AG10803 (cell line): ENCODE results near the gene GOLGA8J.
"Not testable (repeated sequence)": the region's sequence is repeated elsewhere in the genome, so short reads cannot be mapped to it uniquely, and the experiment has no call there.

Experiments
- DNase-seq: peaks from one replicate; pipeline ENCODE4 v3.0.0; 2010; ENCODE audit warnings: low read depth
- H3K4me3 ChIP-seq: 2 replicates; pipeline ENCODE4 v1.5.1; 2011; ENCODE audit warnings: mild to moderate bottlenecking, low read length, control low read depth

The GOLGA8J gene

GRCh38 chr15:30103941-30104507 is 21.3 kb downstream of the GOLGA8J start:
- not testable (repeated sequence) for DNase-seq, H3K4me3 ChIP-seq

GRCh38 chr15:30110591-30110990 is 27.8 kb downstream of the GOLGA8J start:
- DNase-seq, H3K4me3 ChIP-seq: not testable (repeated sequence)

- not testable (repeated sequence) for H3K4me3 ChIP-seq
- peak; percentile 0 for DNase-seq
Observed at GRCh38 chr15:30130066-30130465, 47.3 kb downstream of the GOLGA8J start.

DNA sequence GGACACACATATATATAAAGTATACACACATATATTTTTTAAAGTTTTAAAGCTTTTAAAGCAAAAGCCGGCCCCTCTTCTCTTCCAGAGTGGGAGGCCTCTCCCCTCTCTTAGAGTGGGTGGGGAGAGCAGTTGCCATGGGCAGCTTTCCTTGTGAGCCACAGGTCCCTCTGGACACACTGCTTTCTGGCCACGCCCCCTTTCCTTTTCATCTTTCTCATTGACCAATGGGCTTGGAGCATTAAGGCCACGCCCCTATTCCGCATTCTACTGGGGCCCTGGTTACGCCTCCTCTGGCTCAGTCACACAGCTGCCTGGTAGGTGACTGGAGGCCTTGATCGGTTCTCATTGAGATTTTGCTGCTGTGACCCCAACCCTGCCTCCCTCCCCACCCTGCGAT is 52.0 kb downstream of the GOLGA8J start, which contains the start of gene GOLGA8T:
Gene GOLGA8T, plus strand, starts transcription at position 301 of the 400 bp plus-strand sequence. Its CDS starts 98 bp downstream, at position 399.
- DNase-seq, H3K4me3 ChIP-seq: not testable (repeated sequence)
